Measurements from ENCODE around the gene SPIN1.

- TF ChIP-seq CTCF (IDR thresholded peaks at IDR 0.05) = no peak
- no peak for TF ChIP-seq POLR2A (IDR thresholded peaks at IDR 0.05)
These were observed 114.3 kb downstream of the SPIN1 start for GRCh38 chr9:88502552-88503034.
